ENCODE results near the gene TIMM50. TPM values are rescaled to one million over a fixed set of nuclear protein-coding genes. Genes with fewer than 3 reads are reported as not detected.

Gene TIMM50
- total and polyA plus RNA-seq, 2 of the 13 experiments (the other 11 are each of a cell fraction or from before 2014, with no cell fraction given): 91.1 to 92.5 TPM

GRCh38 chr19:39506944-39507714, 26.5 kb downstream of the TIMM50 start (continued):
- TF ChIP-seq GATAD1 (CRISPR knock-in tag; IDR thresholded peaks at IDR 0.05): no peak
- no peak for TF ChIP-seq ZNF614 (CRISPR knock-in tag; IDR thresholded peaks at IDR 0.05; ENCODE audit: borderline replicate concordance)
- peak; percentile 84; the same call in 1 of the 2 replicates for TF ChIP-seq ZNF782 (CRISPR knock-in tag; IDR thresholded peaks at IDR 0.05; ENCODE audit: borderline replicate concordance)
- no peak for TF ChIP-seq ZNF280D (CRISPR knock-in tag; IDR thresholded peaks at IDR 0.05)
- no peak for TF ChIP-seq MNT (IDR thresholded peaks at IDR 0.05)
- no peak for TF ChIP-seq NFE2 (CRISPR knock-in tag; IDR thresholded peaks at IDR 0.05)
- TF ChIP-seq NPAS2 (CRISPR knock-in tag; IDR thresholded peaks at IDR 0.05; ENCODE audit: borderline replicate concordance): no peak
- no peak for TF ChIP-seq UBTF (CRISPR knock-in tag; IDR thresholded peaks at IDR 0.05)
- TF ChIP-seq, protein P1, sequence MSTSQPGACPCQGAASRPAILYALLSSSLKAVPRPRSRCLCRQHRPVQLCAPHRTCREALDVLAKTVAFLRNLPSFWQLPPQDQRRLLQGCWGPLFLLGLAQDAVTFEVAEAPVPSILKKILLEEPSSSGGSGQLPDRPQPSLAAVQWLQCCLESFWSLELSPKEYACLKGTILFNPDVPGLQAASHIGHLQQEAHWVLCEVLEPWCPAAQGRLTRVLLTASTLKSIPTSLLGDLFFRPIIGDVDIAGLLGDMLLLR (CRISPR knock-in tag; IDR thresholded peaks at IDR 0.05): peak; percentile 96
- TF ChIP-seq LCORL (IDR thresholded peaks at IDR 0.05): no peak
- no peak for TF ChIP-seq LCORL (CRISPR knock-in tag; IDR thresholded peaks at IDR 0.05)
- no peak for TF ChIP-seq MAFF (IDR thresholded peaks at IDR 0.05; ENCODE audit: low read depth, low read length)
- TF ChIP-seq ZNF576 (CRISPR knock-in tag; IDR thresholded peaks at IDR 0.05): no peak
- TF ChIP-seq ZNF766 (CRISPR knock-in tag; IDR thresholded peaks at IDR 0.05; ENCODE audit: borderline replicate concordance): peak; percentile 98
- TF ChIP-seq HNRNPK (IDR thresholded peaks at IDR 0.05; ENCODE audit: low read depth, low read length, poor library complexity, severe bottlenecking): no peak
- no peak for TF ChIP-seq SETDB1 (CRISPR knock-in tag; IDR thresholded peaks at IDR 0.05; ENCODE audit: borderline replicate concordance)
- TF ChIP-seq ZFY (CRISPR knock-in tag; IDR thresholded peaks at IDR 0.05): peak; percentile 78
- peak; percentile 53; the same call in 1 of the 2 replicates for TF ChIP-seq ZFP90 (CRISPR knock-in tag; IDR thresholded peaks at IDR 0.05; ENCODE audit: borderline replicate concordance)
- peak; percentile 77; the same call in 1 of the 2 replicates for TF ChIP-seq ZNF776 (CRISPR knock-in tag; IDR thresholded peaks at IDR 0.05)
- TF ChIP-seq KLF16 (CRISPR knock-in tag; IDR thresholded peaks at IDR 0.05): peak in 1 of 2 experiments; percentile 86; a peak in 2 of 4 replicates
- TF ChIP-seq MAFG (CRISPR knock-in tag; IDR thresholded peaks at IDR 0.05): no peak
- peak; percentile 51; the same call in 1 of the 2 replicates for TF ChIP-seq ZBTB20 (CRISPR knock-in tag; IDR thresholded peaks at IDR 0.05; ENCODE audit: borderline replicate concordance, low read depth)

Measured in HepG2 (cell line).